Dedifferentiated amniotic fluid mesenchymal stem cell (primary cell): Measurements from ENCODE around the gene AK5.
"Not testable (repeated sequence)": the region's sequence is repeated elsewhere in the genome, so short reads cannot be mapped to it uniquely, and the experiment has no call there.

Experiments used
- DNase-seq: peaks from one replicate; pipeline ENCODE4 v3.0.0-alpha.2; 2016; ENCODE audit errors: extremely low spot score

AK5 gene

DNA sequence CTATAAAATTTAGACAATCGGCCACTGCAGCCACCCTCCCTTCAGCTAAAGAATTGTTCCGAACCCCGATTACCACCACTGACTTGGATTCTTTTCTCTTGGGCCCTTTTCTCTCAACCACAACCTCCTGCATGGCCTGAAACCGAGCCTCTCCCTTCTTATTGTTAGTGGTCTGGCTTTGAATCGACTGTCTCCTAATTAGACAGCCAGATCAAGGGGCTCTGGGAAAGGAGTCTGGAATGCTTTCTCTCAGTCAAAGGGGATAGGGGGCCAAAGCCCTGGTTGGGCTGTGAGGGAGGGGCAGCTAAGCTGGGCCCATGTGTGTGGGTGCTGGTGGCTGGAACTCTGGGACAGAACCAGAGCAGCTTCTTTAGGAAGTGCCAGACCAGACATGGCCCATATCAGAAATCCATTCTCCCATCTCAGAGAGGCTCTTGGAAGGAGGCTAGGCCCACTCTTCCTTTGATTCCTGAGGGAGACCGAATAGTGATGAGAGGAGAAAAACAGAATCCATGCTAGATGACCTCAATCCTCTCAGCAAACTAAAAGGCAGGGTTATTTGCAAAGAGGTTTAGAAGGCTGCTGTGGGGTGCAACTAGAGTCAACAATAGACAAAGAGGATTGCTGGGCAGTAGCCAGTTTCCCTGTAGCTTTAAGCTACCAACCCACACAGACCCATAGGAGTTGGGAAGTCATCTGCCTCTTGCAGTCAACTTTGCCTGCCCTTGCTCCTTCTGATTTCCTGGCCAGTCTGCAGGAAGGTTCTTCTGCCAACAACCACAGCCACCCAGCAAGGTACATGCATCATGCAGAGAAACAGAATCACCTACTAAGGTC, 117.6 kb downstream of the AK5 start:
- DNase-seq, result no peak

DNA sequence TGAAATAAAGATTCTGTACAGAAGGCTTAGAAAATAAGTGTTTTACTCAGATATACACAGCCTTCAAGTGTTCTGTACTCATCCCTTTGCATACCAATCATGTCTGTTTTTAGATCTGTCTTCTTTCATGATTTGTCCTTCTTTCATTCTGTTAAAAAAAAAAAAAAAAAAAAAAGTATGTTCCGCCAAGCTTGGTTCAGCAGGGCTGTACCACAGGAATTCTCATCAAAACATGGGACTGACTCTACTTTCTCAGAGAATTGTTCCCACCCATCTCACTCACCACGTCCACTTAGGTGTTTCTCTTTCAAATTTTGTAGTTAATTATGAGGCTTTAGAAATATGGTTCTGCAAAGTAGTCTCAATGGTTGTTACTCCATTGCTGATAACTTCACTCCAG, 119.0 kb downstream of the AK5 start:
- DNase-seq, result no peak

- no peak for DNase-seq
Observed at GRCh38 chr1:77401384-77401783, 119.6 kb downstream of the AK5 start.

DNA sequence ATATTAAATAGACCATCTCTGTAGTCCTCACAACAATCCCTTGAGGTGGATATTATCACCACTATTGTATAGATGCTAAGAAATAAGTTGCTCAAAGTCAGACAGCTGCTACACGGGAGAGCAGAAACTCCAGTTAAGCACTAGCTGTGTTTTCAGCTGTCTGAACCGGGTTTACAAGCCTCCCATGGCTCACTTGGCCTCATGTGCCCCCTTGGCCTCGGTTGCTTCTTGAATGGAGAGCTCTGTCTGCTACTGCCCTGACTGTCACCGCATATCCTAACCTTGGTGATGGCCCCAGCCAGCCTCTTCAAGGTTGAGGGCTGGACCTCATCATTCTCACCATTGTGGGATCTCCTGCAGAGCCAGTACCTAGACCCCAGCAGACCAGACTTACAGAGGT, 123.4 kb downstream of the AK5 start:
- no peak for DNase-seq

GRCh38 chr1:77406661-77407060, 124.8 kb downstream of the AK5 start:
- no peak for DNase-seq

DNA sequence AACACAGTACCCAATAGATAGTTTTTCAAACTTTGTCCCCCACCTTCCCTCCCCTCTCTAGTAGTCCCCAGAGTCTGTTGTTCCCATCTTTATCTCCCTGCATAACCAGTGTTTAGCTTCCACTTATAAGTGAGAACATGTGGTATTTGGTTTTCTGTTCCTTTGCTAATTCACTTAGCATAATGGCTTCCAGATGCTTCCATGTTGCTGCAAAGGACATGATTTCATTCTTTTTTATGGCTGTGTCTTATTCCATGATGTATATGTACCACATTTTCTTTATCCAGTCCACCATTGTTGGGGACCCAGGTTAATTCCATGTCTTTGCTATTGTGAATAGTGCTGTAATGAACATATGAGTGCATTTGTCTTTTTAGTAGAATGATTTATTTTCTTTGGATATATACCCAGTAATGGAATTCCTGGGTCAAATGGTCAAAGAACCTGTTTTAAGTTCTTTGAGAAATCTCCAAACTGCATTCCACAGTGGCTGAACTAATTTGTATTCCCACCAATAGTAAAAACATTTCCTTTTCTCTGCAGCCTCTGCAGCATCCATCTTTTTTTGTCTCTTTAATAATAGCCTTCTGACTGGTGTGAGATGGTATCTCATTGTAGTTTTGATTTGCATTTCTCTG, 126.0 kb downstream of the AK5 start:
- DNase-seq, result no peak

GRCh38 chr1:77408933-77409332, 127.1 kb downstream of the AK5 start:
- not testable (repeated sequence) for DNase-seq

DNA sequence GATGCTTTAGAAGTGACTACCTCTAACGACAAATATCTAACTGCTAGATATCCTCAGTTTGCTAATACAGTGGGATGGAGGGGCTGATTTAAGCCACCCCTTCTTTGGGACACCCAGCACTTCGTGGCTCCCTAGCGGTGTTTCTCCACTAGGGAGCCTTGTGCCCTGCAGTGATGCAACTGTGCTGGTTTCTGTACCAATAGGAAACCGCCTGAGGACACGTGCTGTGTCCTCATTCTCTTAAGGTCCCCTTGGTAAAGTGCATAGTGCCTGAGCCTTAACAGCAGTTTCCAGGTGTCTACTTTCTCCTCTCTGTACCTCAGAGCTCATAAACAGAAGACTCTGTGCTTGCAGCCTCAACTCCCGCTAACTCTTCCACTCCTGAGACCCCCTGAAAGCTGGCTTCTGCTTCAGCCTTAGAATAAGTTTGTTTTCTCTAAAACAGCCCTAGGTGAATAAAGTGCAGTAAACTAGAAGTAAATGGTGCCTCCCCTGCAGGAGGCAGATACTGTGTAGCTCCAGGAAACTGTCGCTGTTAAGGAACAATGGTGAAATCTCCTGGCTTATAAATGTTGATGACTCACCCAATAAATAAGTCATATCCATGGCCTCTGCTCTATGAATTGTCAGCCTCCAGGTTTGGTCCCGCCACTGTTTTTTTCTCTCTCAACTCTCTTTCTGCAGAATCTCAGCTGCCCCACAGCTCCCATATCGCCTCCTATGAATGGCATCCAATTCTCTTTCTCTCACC, 130.4 kb downstream of the AK5 start:
- DNase-seq, result no peak

DNA sequence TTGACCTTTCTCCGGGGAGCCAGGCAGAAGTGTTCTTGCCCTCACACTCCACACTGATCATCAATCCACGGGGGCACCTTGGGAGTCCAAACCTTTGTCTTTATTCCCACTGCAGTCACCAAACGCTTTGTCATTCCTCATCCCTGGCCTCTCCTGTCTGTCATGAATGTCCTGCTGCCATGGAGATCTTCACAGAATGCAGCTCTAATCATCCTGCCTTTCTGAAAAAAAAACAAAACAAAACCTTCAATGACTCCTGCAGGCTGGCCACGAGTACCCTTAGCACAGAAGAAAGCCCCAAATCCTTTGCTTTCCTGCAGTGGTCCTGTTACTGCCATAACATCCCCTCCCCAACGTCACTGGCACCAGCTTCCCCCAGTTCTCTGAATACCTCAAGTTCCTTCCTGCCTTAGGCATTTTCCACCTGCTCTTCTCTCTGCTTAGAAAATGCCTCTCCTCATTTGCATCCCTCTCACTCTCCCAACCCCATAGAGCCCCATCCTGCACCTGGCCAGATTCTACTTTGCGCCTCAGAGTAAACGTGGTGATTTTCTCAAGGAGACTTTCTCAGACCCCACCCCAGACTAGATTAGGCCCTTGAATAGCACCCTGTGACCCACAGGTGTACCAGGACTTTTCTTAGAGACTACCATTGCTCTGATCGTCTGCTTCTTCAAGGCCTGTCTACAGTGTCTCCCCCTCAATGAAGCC, 131.2 kb downstream of the AK5 start:
- no peak for DNase-seq

DNA sequence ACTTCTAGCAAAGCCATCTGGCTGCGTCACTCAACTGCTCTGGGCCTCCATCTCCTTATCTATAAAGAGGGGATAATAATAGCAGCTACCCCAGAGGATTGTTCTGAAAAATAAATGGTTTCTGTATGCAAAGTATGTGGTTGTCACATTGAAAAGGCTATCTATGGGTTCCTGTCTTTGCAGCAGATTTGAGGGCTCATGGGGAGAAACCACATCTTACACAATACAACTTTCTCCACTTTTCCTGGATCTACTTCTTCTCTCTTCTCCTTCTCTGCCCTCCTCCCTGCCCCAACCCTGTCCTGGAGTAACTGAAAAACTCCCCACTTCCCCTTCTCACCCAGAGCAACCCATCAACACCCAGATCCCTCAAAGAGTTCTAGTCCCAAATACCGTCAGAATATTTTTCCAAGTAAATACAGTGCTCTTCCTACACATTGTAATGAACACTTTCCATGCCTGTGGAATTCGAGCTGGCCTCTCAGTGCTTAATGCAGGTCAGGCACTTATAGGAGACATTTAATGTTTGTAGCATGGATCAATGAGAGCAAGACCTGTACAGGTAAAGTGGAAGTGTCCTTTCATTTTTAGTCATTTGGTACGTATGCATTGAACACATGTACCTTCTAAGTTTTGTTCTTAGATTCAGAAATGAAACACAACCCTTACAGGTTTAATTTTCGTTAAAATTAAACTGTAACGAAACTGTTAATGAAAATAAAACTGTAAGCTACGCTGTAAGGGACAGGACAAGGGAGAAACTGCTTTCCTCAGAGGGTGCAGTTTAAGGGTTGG, 131.9 kb downstream of the AK5 start:
- no peak for DNase-seq

DNA sequence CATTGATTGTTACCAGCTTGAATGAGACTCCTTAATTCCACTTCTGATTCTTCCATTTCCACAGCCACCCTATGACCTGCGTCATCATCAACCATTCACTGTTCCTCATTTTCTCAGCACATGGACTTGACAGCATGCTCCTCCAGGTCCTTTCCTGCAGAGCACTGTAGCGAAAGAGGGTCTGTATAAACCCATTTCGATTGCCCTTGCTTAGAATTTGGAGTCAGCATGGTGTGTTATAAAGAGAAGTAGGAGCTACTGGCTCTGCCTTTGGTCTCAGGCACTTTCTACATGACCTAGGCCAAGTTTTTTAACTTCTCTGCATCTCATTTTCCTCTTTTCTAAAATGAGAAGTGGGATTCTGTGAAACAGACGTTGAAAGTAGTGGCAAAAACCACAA, 133.8 kb downstream of the AK5 start:
- DNase-seq, result no peak

DNA sequence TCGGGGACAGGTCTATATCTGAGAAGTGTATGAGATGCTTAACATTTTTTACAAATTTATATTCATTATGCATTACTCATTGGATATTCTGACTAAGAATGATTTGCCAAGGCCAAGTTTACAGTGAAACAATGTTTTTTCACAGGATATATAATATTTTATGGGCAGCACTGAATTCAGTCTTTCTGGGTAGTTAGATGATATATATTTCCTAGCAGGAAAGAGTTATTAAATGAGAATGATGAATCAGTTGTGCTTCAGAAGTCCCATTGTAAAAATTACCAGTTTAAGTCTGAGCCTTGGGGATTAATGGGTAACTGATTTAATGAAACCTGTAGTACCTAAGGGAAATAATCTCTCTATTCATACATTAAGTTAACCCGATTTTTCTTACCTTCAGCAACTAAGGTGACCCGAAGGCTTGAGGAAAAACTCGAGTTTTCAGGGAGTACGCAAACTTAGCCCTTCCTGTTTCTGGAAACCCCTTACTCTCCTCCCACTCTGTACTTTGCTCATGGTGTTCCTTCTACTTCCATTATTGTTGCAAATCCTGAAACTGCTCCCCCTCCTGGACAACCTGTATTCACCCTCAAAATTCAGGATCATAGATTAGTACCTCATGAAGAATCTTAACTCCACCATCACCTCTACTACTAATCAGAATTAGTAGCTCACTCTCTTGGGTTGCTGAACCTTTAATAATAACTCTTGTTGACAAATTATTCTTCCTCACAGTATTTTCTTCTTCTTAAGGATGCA, 135.1 kb downstream of the AK5 start:
- no peak for DNase-seq

DNA sequence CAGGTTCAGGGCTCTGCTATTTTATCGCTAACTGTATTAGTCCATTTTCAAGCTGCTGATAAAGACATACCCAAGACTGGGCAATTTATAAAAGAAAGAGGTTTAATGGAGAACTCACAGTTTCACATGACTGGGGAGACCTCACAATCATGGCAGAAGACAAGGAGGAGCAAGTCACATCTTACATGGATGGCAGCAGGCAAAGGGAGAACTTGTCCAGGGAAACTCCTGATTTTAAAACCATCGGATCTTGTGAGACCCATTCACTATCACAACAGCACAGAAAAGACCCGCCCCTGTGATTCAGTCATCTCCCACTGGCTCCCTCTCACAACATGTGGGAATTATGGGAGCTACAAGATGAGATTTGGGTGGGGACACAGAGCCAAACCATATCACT, 136.2 kb downstream of the AK5 start:
- DNase-seq, result not testable (repeated sequence)

DNA sequence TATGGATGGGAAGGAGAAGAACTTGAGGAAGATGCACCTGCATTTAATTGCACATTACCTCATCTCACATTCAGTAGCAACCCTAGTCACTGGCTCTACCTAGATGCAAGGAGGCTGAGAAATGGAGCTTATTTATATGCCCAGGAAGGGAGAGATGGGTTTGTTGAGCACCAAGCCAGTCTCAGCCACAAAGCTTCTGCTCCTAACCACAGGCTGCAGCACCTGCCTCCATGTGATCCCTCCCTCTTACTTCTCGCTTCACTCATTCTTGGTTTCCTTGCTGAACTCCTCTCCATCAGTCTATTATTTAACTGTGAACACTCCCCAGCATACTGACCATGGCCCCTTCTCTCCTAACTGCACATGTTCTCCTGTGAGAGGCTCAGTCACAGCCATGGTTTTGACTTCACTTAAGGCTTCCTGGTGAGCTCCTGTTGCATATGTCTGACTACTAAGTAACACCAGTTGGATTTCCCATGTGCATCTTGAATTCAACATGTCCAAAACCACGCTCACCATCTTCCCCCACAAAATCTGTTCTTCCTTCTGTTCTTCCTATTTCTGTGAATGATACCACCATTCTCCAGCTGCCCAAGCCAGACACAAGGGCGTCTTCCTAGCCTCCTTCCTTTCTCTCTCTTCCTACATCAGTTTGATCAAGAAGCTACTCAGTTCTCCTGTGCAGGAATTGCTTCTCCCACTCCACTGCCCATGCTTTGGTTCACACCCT, 139.8 kb downstream of the AK5 start:
- DNase-seq, result no peak

DNA sequence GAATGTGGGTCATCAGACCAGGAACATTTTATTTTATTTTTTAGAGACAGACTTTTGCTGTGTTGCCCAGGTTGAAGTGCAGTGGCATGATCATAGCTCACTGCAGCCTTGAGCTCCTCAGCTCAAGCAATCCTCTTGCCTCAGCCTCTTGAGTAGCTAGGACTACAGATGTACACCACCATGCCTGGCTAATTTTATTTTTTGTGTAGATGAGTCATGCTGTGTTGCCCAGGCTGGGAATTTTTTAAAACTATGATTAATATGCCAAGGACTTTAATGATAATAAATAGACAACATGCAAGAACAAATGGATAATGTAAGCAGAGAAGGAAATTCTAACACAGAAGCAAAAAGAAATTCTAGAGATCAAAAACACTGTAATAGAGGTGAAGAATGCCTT, 142.4 kb downstream of the AK5 start:
- no peak for DNase-seq

- no peak for DNase-seq
Observed at GRCh38 chr1:77428068-77428467, 146.2 kb downstream of the AK5 start.

GRCh38 chr1:77430966-77431690, 149.3 kb downstream of the AK5 start:
- DNase-seq, result no peak

DNA sequence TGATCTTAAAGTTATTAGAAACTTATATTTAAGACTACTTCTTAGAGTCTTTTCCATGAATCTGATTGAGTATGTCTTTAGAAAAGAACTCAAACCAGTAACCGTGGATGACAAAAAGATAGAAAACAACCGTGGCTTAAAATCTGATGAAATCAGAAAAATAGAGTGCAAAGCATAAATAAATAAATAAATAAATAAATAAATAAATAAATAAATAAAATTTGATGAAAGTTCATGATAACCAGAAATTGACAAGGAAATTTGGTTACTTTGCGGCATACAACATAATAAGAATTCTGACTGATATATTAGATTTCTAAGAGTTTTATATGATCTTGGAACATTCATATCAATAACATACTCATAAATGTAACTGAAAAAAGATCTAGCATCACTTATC, 152.1 kb downstream of the AK5 start:
- no peak for DNase-seq

DNA sequence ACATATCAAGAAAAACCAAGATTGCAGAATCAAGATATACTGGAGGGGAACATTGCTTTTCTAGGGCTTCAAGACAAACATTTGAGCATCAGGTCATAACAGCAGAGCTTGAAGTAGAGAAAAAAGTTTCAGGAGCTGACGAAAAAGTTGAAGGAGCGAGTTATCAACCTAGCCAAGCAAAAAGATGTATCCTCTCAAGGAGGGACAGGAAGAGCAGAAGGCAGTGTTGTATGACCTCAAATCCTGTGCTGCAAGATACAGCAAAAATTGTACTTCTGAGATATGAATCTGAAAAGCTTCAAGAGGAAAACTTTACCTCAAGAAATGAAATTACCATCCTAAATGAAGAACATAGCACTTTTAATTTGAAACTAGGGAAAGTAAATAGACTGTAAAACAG, 153.1 kb downstream of the AK5 start:
- no peak for DNase-seq
